Upper lobe of left lung (tissue), 6 donors: ENCODE results near the gene CRYGC. TPM values are rescaled to one million over a fixed set of nuclear protein-coding genes. Genes with fewer than 3 reads are reported as not detected.

ENCODE experiments used
- ATAC-seq, 2 donors: fragments of 200-7000 bp; cut with Tn5 transposase; one replicate each; pipeline ENCODE4 v1.9.1; 2022; ENCODE audit warnings: mild to moderate bottlenecking in 2 of 2, moderate library complexity in 2 of 2; ENCODE audit not compliant: low FRiP score in 2 of 2
- DNase-seq, 2 donors: peaks; one replicate each; pipeline ENCODE4 v3.0.0-alpha.2; 2019 to 2020
- H3K27ac ChIP-seq, 4 donors: fragments of 200-600 bp; sonication (generic); one replicate each; pipeline ENCODE4 v1.5.1; 2016 to 2019
- H3K27me3 ChIP-seq, 4 donors: fragments of 200-600 bp; sonication (generic); one replicate each; pipeline ENCODE4 v1.5.1; 2017 to 2019
- H3K36me3 ChIP-seq, 4 donors: fragments of 200-600 bp; sonication (generic); one replicate each; pipeline ENCODE4 v1.5.1; 2016 to 2019
- H3K4me1 ChIP-seq, 4 donors: fragments of 200-600 bp; sonication (generic); one replicate each; pipeline ENCODE4 v1.5.1; 2018 to 2019
- H3K4me3 ChIP-seq, 4 donors: fragments of 200-600 bp; sonication (generic); one replicate each; pipeline ENCODE4 v1.5.1; 2017 to 2019; ENCODE audit warnings: mild to moderate bottlenecking in 2 of 4, moderate library complexity in 1 of 4
- H3K9me3 ChIP-seq, 4 donors: fragments of 200-600 bp; sonication (generic); one replicate each; pipeline ENCODE4 v1.5.1; 2018 to 2019
- CTCF ChIP-seq, 6 experiments: fragments of 450-650 bp in 4 of 6; fragments of 200-600 bp in 2 of 6; sonication (generic) in 2 of 6; IDR thresholded peaks; one replicate each; pipeline ENCODE4 v1.5.1; 2016 to 2019; ENCODE audit warnings: antibody characterized with exemption in 6 of 6
- EP300 ChIP-seq, 4 donors: sonication (generic); formaldehyde crosslinking; IDR thresholded peaks; one replicate each; pipeline ENCODE4 v1.5.1; 2017; ENCODE audit warnings: antibody characterized with exemption in 4 of 4, control low read depth in 2 of 4
- POLR2A ChIP-seq, 4 donors: fragments of 450-650 bp; IDR thresholded peaks; one replicate each; pipeline ENCODE4 v1.5.1; 2016 to 2017; ENCODE audit warnings: antibody characterized with exemption in 4 of 4, mild to moderate bottlenecking in 2 of 4
- POLR2AphosphoS5 ChIP-seq, 2 donors: sonication (generic); formaldehyde crosslinking; IDR thresholded peaks; one replicate each; pipeline ENCODE4 v1.5.1; 2017; ENCODE audit warnings: antibody characterized with exemption in 2 of 2
- WGBS, 2 donors: methylation state at CpG; one replicate each; pipeline ENCODE4 v1.1.5; 2017 to 2018; 5-methylcytosine and 5-hydroxymethylcytosine counted together
- total RNA-seq, 6 donors: library from RNA; depleted of rRNA in 4 of 6; stranded (reverse); fragments of >200 nt in 4 of 6; gene quantifications; one replicate each; pipeline versions ENCODE4 v1.1.0 to v1.2.1, GENCODE V29; 2016 to 2021
- donor health status: DM: no; HTN: no; CAD: no; lungs with moderate emphysema.
- donor health status: DM: no; HTN: yes; CAD: no; lungs with severe emphysema.

The CRYGC gene
- not detected for total RNA-seq

- WGBS, 2 donors, result 74 to 78% methylated on average over 19 of the region's 19 CpGs
- H3K4me3 ChIP-seq, result no peak within 1 kb of the TSS
- ATAC-seq (no peak), DNase-seq (no peak)
- TF ChIP-seq POLR2AphosphoS5 (IDR thresholded peaks at IDR 0.05) (no peak), EP300 (IDR thresholded peaks at IDR 0.05) (no peak), CTCF (IDR thresholded peaks at IDR 0.05) (no peak), POLR2A (IDR thresholded peaks at IDR 0.05) (no peak)
- H3K27me3 ChIP-seq, result no peaks in the 10 kb centered on the region
- H3K36me3 ChIP-seq, result no peaks in the 10 kb centered on the region
- H3K9me3 ChIP-seq, result no peaks in the 10 kb centered on the region
- no peaks in the 10 kb centered on the region for H3K4me1 ChIP-seq
- H3K27ac ChIP-seq, result no peak within 1 kb of the TSS
These were observed at the start of gene CRYGC for GRCh38 chr2:208129744-208130711. CRYGC (minus strand) TSS chr2:208129828; CDS start chr2:208129792, 36 bp downstream.

- WGBS, 2 donors, result 33 to 45% methylated on average over 4 of the region's 4 CpGs
- Histone ChIP-seq H3K27me3 (no peaks in the 10 kb centered on the region), H3K4me1 (peaks cover 5 to 9% (median 6%) of the 10 kb centered on the region in 4 donors), H3K4me3 (no peak overlapping the region), H3K9me3 (no peaks in the 10 kb centered on the region), H3K27ac (peak overlapping the region in 1 of 4 donors; percentile 11), H3K36me3 (no peaks in the 10 kb centered on the region)
- ATAC-seq (peak in 1 of 2 donors; percentile 75), DNase-seq (peak; percentile 20 to 86)
- TF ChIP-seq CTCF (IDR thresholded peaks at IDR 0.05) (no peak), POLR2AphosphoS5 (IDR thresholded peaks at IDR 0.05) (peak in 1 of 2 donors; percentile 41), EP300 (IDR thresholded peaks at IDR 0.05) (peak in 1 of 4 donors; percentile 70), POLR2A (IDR thresholded peaks at IDR 0.05) (no peak)
These were observed 49.5 kb upstream of the CRYGC start for GRCh38 chr2:208179028-208179609.

- TF ChIP-seq CTCF (IDR thresholded peaks at IDR 0.05), result no peak
- TF ChIP-seq EP300 (IDR thresholded peaks at IDR 0.05), result no peak
- TF ChIP-seq POLR2A (IDR thresholded peaks at IDR 0.05), result no peak
- no peak for TF ChIP-seq POLR2AphosphoS5 (IDR thresholded peaks at IDR 0.05)
- DNase-seq (no peak), ATAC-seq (no peak)
- 75 to 79% methylated on average over 6 of the region's 6 CpGs for WGBS, 2 donors
- no peaks in the 10 kb centered on the region for H3K9me3 ChIP-seq
- H3K36me3 ChIP-seq, result no peaks in the 10 kb centered on the region
- H3K27ac ChIP-seq, result no peak overlapping the region
- no peak overlapping the region for H3K4me3 ChIP-seq
- H3K4me1 ChIP-seq, result peaks cover 0 to 7% (median 3%) of the 10 kb centered on the region in 4 donors
- no peaks in the 10 kb centered on the region for H3K27me3 ChIP-seq
These were observed 46.2 kb upstream of the CRYGC start for GRCh38 chr2:208175840-208176153.

GRCh38 chr2:208175069-208175839 is 45.6 kb upstream of the CRYGC start:
- Histone ChIP-seq H3K4me1 (peaks cover 0 to 7% (median 3%) of the 10 kb centered on the region in 4 donors), H3K36me3 (no peaks in the 10 kb centered on the region), H3K4me3 (no peak overlapping the region), H3K27ac (no peak overlapping the region), H3K27me3 (no peaks in the 10 kb centered on the region), H3K9me3 (no peaks in the 10 kb centered on the region)
- DNase-seq (peak; percentile 4 to 88), ATAC-seq (peak; percentile 93 to 97)
- 41 to 42% methylated on average over 21 of the region's 21 CpGs for WGBS, 2 donors
- TF ChIP-seq POLR2AphosphoS5 (IDR thresholded peaks at IDR 0.05) (no peak), CTCF (IDR thresholded peaks at IDR 0.05) (peak; percentile 68 to 83 (median 76))
